Uterus (tissue), 2 donors: ENCODE measurements around the gene DNAJC19.

Experiments
- CTCF ChIP-seq, 4 experiments: fragments of 200-600 bp in 2 of 4; fragments of 450-650 bp in 2 of 4; sonication (generic) in 2 of 4; IDR thresholded peaks; one replicate each; pipeline ENCODE4 v1.5.1; 2016 to 2019; ENCODE audit warnings: antibody characterized with exemption in 4 of 4, mild to moderate bottlenecking in 2 of 4, moderate library complexity in 1 of 4
- POLR2A ChIP-seq, 2 donors: fragments of 450-650 bp; IDR thresholded peaks; one replicate each; pipeline ENCODE4 v1.6.1; 2016; ENCODE audit warnings: antibody characterized with exemption in 2 of 2, mild to moderate bottlenecking in 1 of 2, moderate library complexity in 1 of 2

GRCh38 chr3:180940826-180941225 lies 48.7 kb downstream of the DNAJC19 start:
- TF ChIP-seq CTCF (IDR thresholded peaks at IDR 0.05) (no peak), POLR2A (IDR thresholded peaks at IDR 0.05) (no peak)
